Inflammatory macrophage treated with lipopolysaccharide for 1 hour (primary cell): Measurements from ENCODE around the gene LRRC4C.

ENCODE experiments used
- DNase-seq, 2 donors: peaks; one replicate each; pipeline ENCODE4 v3.0.0-alpha.2; 2020 to 2022

Gene LRRC4C

DNA sequence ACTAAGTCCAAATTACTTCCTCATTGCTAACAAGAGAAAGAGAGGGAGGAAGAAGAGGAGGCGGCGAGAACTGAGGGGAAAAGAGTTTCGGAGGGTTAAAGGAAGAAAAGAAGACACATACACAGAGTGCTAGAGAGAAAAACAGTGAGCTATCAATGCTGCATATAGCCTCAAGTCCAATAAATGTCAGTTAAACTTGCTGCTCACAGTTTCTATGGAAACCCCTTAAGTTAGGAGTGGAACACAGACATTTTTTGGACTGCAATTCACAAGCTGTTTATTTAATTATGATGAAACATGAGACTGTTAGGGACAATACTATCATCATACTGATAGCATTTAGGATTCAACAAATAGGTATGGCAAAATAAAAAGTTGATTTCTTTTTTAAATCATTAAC, 1320.4 kb downstream of the LRRC4C start:
- no peak for DNase-seq

DNA sequence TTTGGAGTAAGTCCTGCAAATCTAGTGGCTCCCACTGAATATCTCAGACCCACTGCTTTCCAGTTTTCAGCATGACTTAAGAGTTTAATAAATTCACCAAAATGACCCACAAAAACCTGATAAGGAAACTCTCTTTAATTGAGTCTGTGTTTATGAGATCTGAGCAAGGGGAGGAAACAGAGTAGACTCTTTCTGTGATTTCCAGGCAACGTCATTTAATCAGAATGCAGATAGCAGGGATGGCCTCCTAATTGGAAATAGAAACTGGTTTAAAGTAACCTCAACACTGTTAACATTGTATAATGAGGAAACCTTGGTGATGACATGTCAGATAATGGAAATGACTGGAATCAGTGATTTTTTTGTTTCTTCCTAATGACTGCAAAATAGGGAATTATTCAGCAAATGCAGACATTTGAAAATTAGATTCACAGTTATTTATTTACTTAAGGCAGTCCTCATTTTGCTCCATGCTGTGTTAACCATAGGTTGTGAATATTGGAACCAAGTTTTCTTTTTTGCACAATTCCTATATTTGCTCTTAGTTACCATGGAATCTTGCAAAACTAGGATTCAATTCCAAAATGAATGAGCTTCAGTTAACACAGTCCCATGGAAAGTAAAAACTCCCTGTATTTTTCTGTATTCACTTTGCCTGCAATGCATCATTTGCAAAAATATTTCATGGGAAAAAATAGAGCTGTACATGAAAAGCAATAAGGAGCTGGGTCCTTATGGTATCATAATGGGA, 1324.5 kb downstream of the LRRC4C start:
- no peak for DNase-seq

DNA sequence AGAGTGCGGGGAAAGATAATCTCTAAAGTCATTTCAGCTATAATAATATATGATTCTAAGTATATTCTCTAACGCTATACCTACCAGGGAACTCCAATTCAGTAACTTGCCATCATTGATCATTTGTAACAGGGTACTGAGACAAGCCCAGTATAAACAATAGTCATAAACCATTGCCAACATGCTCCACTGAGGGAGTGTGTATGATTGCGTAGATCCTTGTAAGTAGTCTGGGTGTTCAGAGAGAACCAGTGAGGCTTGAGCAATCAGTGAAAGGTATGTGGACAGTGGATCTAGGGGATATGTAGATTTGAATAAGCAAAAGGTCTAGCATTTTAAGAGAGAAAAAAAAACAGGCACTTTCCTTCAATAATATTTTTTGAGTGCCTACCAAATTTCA, 1326.0 kb downstream of the LRRC4C start:
- DNase-seq, result no peak

DNA sequence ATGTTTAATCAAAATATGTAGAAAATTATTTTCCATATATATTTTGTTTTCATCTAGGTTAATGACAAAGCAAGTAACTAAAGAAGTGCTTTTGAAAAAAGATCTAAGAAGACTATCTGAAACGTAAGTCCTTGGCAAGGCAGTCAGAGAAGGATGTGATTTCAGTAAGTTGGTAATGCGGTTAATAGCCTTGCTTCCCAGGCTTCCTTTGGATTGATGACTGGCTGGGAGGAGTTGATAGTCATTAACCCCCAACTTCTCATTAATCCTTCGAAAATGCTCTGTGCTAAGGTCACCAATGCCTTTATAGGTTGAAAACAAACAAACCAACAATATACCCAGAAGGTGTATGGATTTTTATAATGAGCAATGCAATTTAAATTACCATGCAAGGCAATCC, 1326.5 kb downstream of the LRRC4C start:
- no peak for DNase-seq

DNA sequence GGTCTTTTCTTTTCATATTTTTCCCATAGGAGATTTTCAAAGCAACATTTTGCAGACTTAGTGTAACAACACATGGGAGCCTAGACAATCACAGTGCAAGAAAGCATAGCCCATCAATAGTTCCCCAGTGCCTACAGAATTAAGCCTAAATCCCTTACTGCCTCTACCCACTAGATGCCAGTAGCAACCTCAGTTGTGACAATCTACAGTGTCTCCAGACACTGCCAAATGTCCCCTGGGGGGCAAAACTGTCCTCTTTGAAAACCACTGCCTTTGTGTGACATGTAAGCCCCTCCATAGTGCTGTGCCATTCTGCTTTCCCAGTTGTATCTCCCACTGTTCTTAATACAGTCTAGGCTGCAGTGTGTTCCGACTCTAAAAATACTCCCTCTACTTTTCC, 1329.0 kb downstream of the LRRC4C start:
- DNase-seq, result no peak

DNA sequence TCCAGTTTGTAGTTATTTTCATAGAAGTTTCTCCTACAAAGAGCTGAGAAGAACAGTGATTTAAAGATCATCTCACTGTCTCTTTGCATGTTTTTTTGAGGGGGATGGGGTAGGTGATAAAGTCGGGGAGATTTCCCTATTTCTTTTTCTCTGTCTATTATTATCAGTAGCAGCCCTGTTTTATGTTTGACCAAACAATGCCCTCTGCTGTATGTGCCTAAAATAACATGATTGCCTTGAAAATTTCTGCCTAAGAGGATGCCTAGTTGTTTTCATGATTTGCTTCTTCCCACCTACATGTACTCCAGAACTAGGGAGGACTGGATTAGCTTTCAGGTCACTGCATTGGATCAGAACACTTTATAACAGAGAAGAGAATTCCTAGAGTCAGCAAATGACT, 1330.2 kb downstream of the LRRC4C start:
- DNase-seq, result no peak

GRCh38 chr11:40125054-40125453, 1334.4 kb downstream of the LRRC4C start:
- no peak for DNase-seq

DNA sequence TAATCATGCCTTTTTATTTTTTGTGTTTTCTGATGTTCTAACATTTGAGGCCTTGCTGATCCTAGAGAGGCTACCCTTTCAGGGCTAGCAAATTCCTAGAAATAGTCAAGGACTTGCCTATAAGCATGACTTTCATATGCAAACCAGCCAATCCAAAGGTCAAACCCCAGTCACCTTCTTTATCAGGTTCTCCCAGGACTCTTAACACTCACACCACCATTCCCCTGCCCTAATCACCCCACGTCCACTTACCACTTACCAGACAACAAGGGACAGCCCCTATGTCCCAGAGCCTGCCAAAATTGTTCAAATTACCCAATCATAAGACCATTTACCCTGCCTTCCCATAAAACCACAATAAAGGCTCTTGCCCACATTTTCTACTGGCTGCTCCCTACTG, 1339.8 kb downstream of the LRRC4C start:
- DNase-seq, result no peak

- no peak for DNase-seq
Observed at GRCh38 chr11:40118780-40119179, 1340.7 kb downstream of the LRRC4C start.

DNA sequence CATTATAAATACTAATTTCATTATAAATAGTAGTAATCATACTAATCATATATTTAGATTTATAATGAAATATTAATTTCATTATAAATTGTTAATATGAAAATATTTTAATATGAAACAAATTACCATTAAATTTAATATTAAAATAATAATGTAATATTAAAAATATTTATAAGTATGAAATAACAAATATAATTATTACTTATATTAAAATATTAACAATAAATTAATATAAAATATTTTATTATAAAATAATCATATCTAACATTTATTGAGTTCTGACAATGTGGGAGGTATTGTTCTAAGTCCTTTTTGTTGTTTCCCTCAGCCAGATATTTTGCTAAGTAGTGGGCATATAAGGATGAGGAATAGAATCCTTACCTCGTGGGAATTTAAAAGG, 1341.4 kb downstream of the LRRC4C start:
- no peak for DNase-seq

GRCh38 chr11:40104941-40105550, 1354.4 kb downstream of the LRRC4C start:
- no peak for DNase-seq

- no peak for DNase-seq
Observed at GRCh38 chr11:40100781-40101180, 1358.7 kb downstream of the LRRC4C start.

- no peak for DNase-seq
Observed at GRCh38 chr11:40100162-40100553, 1359.3 kb downstream of the LRRC4C start.

DNA sequence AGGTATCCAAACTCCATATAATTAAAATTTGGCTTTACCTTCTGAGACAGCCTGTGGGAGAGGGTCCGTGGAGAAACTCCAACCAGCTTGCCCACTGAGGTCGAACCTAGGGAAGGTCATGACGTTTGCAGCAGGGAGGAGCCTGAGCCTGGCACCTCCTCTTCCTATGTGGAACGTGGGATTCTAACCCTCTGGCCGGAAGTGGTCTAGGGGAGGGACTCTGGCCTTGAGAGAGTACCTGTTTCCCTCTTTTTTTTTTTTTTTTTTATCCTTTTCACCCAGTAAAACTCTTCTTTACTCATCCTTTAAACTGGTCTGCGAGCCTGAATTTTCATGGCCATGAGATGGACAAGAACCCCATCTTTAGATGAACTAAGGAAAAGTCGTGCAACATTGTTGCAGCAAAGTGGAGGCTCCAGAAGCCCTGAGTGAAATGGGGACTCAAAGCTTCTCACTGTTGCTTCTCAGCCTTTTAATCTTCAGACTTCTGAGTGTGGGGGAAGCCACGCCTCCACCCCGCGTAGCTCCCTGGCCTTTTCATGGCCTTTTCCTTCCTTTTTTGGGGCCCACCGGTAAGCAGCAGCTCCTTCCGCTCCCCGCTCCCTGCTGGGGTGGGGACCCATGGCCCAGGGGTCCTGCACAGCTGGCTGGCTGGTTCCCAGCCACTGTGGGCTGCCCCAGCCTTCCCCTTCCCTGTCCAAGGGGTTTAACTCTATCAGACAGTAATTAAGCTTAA, 1359.9 kb downstream of the LRRC4C start:
- no peak for DNase-seq

- DNase-seq, result no peak
Observed at GRCh38 chr11:40095446-40095845, 1364.0 kb downstream of the LRRC4C start.

- no peak for DNase-seq
Observed at GRCh38 chr11:40094954-40095353, 1364.5 kb downstream of the LRRC4C start.

- no peak for DNase-seq
Observed at GRCh38 chr11:40080434-40080833, 1379.0 kb downstream of the LRRC4C start.
